Left colon (tissue), 2 donors: ENCODE data around the gene ADAMTS17. TPM values are rescaled to one million over a fixed set of nuclear protein-coding genes. Genes with fewer than 3 reads are reported as not detected.
A peak's percentile ranks its signal among the peaks of the same experiment; 100 is the strongest.

ENCODE experiments used
- ATAC-seq: fragments of 200-7000 bp; cut with Tn5 transposase; one replicate; pipeline ENCODE4 v1.9.1; 2020; ENCODE audit warnings: mild to moderate bottlenecking, moderate library complexity
- DNase-seq, 2 donors: peaks; one replicate each; pipeline ENCODE4 v3.0.0-alpha.2; 2020
- intact Hi-C, 2 donors: fragments of 100-400 bp; cut with DNase I in 1 of 2; cut with micrococcal nuclease in 1 of 2; formaldehyde crosslinking; loops; one replicate each; pipeline versions ENCODE4 v1.11.2 to v1.14.0; 2022; cut with DNase I, micrococcal nuclease
- total RNA-seq, 2 donors: library from RNA; stranded (reverse); fragmentation: NEBNext Ultra II Directional; extraction: Animal tissue kit (Norgen Biotek cat#: 25700); gene quantifications; one replicate each; pipeline ENCODE4 v1.2.1, GENCODE V29; 2021
- donor health status: DM: no; HTN: no; CAD: no.
- donor health status: DM: yes; HTN: yes; CAD: no.

ADAMTS17 gene
- total RNA-seq, 2 donors from 2014 or later, result 5.9 to 7.4 TPM

DNA sequence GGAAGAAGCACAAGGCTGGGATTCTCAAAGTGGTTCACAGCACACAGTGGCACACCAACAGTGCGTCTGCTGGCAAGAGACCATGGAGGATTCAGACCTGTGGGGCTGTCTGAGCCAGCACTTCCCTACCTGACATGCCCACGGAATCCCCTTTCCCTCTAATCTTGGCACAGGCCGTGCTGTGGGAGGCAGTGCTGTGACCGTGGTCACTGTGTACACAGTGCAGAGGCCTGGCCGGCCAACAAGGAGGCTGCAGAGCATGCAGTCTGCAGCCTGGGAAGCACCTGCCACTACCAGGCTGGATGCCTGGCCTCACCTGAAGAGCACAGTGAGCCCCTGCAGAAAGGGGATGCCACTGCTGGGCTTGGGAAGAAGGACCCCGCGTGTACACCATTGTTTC lies 307.6 kb downstream of the ADAMTS17 start:
- intact Hi-C loops, result no loop called here
- DNase-seq (no peak), ATAC-seq (no peak)

DNA sequence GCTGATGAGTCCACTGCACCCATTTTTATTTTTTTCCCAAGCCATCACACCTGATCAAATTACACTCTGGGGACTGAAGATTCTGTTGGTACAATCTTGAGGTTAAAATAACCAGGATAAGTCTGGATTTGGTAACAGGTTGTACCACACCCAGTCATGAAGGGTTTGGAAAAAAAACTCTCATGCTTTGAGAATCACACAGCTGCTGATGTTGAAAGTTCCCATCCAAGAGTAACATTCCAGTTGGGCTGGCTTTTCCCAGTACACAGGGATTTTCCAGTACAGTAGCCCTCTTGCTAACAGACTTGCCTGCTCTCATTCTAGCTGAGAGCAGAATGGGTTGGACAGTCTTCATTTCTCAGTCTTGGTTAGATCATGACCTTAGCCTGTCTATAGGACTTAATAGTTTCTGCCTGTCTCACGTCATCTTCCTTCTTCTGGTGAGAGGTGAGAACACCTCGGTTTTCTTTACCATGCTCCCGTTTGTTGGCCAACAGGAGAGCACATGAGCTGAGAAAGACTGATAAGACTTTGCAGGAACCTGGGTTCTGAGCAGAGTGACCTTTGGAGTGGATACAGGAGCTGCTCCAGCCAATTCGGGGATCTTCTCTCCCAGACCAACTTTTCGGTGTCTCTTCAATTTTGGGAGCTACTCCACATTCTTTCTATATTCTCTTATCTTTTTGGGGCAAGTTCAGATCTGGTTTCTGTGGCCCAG lies 308.5 kb downstream of the ADAMTS17 start:
- no peak for ATAC-seq
- intact Hi-C loops, result no loop called here
- no peak for DNase-seq

DNA sequence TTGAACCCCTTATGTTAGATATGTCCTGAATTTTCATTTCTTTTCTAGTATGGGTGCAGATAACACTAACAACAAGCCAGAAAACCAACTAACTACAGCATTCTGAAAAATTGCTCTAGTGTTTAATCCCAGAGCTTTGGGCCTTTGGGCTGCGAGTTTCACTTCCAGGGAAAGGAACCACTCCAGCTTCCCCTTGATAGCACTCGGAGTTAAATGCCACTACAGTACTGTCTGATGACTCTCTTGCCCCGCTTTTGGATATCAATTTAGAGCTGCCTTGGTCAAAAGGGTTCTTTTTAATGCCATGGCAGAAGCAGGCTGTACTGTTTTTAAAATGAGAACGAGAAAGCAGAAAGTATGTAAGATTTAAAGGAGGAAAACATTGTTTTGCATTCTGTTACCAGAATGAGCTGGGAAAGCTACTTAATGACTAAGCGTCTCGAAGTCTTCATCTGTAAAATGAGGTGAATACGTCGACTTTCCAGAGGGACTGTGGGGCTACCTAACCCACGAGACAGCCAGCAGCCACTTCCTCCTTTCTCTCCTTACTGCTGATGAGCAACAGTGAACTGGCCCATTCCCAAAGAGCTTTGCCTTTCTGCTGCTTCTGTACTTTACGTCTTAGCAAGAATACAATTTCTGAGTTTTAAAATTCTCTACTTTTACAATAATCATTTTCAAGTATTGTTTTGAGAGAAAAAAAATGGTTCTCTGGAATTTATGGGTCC lies 309.3 kb downstream of the ADAMTS17 start:
- intact Hi-C loops, result no loop called here
- no peak for DNase-seq
- no peak for ATAC-seq

DNA sequence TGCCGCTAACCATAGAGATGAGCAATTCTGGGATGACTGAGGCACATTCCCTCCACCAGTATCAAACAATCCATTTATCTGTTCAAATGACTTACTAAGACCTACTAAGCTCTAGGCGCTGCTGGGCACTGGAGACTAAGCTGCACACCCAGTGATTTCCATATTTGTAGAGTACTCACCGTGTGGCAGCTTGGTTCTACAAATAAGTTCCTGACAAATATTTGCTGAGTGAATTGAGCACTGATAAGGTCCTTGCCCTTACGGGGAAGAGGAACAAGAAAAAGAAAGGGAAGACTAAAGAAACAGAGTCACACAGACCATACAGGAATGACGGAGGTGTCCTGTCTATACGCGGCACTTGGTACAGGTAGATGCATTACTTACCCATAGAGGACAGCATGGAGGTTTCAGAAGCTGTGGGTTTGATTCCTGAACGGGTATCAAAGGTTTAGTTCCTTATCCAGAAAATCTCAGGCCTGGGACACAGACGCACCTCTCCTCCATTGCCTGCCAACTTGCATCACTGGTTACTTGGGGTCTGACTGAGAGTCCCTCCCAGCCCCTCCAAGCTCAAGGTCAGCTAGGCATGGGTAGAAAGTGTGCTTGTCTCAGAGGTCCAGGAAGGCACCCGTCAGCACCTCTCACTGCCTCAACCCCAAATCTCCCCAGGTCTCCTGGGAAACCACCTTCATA lies 310.0 kb downstream of the ADAMTS17 start:
- DNase-seq, result no peak
- intact Hi-C loops, result no loop called here
- ATAC-seq, result peak; percentile 29

DNA sequence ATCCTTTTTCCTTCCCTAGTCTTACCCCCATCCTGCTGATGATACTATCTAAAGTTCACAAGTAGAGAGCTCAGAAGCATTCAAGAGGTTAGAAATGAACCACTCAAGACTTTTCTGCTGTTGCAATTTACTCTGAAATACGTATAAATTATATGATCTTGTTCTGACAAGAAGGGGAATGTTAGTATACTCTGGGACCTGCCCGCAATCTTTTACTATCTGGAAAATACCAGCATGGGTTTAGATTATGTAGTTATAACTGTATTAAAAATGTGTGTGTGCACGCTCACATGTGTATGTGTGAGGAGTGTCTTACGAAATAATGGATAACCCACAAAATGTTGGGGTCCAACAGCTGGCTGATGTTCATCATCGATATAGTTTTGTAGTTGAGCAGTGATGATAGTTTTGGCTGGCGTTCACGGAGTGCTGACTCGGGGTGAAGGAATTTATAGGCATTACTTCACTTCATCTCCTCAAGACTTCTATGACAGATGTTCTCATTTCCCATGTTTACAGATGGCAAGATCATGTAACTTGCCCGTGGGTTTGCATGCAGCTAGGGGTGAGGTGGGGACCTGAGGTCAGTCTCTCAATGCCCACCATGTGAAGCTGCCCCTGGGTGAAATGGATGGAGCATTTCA lies 311.1 kb downstream of the ADAMTS17 start:
- ATAC-seq (no peak), DNase-seq (no peak)
- intact Hi-C loops, result no loop called here

DNA sequence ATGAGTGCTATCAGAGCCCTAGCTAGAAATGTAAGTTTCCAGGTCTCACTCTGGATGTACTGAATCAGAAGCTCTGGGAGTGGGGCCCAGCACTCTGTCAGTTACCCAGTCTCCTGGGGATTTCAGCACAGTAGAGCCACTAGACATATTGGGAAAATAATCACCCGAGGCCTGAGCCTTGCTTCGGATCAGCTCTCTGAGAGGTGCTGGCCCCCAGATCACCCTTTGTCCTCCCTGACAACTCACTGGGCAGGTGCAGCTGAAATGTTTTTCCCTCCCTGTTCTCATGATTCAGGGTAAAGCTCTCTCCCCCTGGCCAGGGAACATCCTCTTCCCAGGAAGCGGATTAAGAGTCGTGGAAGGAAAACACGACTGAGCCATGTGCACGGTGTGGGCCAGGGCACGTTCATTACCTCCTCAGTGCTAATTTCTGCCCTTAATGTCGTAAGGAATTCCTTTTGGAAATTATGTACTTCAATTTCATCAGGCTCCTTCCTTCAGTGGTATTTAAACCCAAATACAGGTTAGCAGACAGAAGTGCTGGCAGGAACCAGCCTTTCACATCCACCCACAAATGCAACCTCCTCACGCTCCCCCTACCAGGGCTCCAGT lies 311.8 kb downstream of the ADAMTS17 start:
- intact Hi-C loops, result no loop called here
- DNase-seq, result no peak
- ATAC-seq, result no peak

DNA sequence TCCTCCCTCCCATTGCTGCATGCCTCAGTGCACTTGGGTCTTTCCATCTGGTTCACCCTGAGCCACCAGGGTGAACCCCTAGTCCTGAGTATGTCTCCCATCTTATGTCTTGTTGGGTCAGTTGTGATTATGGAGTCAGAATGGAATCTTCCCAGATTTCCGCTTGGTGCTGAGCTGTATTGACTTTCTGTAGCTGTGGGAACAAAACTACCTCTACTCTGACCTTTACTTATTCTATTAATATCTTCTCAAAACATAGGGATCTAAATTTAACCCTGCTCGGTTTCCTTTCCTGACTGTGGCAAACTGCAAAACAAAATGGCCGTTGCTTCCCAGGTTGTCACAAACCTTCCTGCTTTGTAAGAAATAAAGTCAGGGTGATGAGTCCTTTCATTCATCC lies 312.7 kb downstream of the ADAMTS17 start:
- intact Hi-C loops, result no loop called here
- DNase-seq, result no peak
- ATAC-seq, result no peak

DNA sequence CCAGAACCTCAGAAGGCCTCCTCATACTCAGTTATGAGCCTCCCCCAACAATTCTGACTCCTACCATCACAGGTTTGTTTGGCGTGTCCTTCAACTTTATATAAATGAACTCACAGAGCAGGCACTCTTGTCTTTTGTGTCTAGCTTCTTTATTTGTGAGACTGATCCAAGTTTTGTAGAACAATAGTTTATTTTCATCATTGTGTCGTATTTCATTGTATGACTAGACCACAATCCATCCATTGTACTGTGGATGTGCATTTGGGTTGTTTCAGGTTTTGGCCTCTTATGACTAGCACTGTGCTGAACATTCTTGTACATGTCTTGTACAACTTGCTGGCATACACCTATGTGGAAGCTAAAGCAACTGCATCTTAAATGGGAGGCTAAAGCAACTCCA lies 315.7 kb downstream of the ADAMTS17 start:
- no peak for ATAC-seq
- intact Hi-C loops, result no loop called here
- DNase-seq, result no peak

DNA sequence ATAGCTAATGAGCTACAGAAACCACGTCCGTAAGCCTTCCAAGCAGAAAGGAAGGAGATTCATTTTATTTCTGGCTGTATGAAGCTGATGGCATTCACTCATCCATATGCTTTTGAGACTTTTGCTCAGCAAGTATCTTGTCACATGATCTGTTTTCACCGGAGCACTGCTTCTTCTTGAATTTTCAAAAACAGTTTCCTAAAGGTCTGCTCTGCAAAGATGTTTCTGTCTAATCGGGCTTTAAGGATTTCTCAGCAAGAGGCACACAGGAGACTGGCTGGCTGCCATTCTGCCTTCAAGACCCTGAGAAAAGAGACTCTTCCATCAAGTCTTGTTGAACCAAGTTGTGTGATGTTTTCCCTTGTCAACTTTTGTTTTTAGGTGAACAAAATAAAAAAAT lies 319.0 kb downstream of the ADAMTS17 start:
- intact Hi-C loops, result no loop called here
- no peak for DNase-seq
- ATAC-seq, result no peak

DNA sequence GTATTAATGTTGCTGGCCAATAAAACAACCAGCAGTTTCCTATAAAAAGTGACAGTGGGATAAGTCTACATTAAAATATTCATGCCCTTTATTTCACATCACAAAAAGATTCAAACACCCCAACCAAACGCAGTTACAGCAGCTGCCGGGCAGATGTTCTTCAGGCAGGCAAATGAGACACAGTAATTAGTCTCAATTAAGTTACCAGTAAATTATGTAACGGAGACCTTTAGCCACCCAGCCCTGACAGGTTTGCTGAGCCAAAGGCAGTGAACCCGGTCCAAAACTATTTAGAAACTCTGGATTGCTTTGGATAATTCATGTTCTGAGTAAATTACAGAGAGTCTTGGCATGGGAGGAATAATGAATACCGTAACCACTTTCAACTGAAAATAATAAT lies 319.4 kb downstream of the ADAMTS17 start:
- ATAC-seq, result no peak
- DNase-seq, result no peak
- intact Hi-C loops, result no loop called here

DNA sequence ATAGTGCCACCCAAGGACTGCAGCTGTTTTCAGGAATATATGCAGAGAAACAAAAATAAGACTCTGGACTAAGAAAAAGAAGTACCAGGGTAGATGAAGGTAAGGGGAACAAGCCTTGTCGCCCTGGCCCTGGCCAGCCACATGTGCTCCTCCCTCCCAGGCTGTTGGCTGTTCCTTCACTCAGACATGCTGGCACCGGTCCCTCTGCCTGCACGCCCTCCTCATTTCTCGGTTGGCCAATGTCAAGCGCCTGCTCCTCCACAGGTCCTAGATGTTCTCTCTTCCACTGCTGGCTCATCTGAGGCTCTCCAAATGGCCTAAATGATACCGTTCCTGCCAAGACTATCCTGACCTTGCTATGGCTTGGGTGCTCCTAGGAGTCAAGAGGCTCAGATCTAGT lies 320.1 kb downstream of the ADAMTS17 start:
- no peak for ATAC-seq
- intact Hi-C loops, result no loop called here
- no peak for DNase-seq

DNA sequence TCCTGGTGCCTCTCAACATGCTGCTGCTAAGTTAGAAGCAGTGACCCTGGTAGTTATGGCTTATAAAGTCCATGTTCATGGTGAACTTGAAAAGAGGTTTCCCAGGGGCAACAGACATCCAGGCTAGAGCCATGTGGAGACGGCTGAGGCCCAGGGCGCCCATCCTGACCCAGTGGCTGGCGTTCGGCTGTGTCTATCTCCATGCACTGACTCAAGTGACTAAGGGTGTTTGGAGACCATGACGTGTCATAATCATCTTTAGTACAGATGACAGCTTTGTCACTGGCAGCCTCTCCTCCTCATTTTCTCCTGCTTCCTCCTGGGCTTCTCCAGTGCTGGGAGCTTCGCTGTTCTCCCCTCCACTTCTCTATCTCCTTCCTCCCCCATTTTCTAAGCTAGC lies 321.2 kb downstream of the ADAMTS17 start:
- no peak for DNase-seq
- ATAC-seq, result no peak
- intact Hi-C loops, result no loop called here

DNA sequence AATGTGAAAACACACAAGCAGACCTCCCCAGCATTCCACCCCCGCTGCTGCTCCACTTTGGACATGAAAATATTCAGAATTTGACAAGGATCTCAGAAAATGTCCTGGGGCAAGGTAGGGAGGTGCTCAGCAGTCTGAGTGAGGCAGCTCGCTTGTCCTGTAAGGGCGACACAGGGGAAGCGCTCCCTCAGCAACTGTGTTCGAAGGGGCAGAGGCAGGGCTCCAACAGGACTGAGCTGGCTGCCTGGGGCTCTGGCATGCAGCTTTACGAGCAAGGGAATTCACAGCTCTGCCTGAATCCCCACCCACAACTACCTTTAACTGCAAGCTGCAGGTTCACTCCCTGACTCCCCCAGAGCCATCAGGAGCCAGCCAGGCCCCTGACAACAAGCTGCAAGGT lies 321.6 kb downstream of the ADAMTS17 start:
- ATAC-seq (no peak), DNase-seq (no peak)

DNA sequence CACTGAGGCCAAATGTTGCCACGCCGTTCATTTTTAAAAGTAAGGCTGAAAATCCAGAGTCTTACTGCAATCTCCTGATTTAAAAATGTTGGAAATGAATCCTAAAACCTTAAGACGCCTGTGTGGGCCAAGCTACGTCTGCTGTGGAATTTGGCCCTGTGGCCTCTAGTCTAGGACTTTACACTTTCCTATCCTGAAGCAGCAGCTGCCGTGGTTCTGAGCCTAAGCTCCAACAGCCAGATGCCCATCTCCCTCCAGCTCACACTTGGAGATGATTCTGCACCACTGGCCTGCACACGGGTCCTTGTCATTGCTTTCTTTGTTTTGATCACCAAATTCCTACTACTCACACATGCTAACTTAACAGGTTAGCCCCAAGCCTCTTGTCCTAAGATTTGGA lies 322.2 kb downstream of the ADAMTS17 start:
- DNase-seq (no peak), ATAC-seq (no peak)
- intact Hi-C loops, result no loop called here

More for the DNA sequence above, 321.6 kb downstream of the ADAMTS17 start:
- intact Hi-C loops, result no loop called here

DNA sequence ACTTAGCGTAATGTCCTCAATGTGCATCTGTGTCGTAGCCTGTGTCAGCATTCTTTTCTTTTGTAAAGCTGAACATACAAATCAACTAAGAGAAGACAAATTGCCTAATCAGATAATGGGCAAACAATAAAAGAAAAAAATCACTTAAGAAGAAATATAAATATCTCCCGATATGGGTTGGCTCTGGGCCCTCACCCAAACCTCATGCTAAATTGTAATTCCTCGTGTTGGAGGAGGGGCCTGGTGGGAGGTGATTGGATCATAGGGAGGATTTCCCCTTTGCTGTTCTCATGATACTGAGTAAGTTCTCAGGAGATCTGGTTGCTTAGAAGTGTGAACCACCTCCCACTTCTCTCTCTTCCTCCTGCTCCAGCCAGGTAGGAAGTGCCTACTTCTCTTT lies 323.6 kb downstream of the ADAMTS17 start:
- DNase-seq (no peak), ATAC-seq (no peak)
- intact Hi-C loops, result no loop called here

DNA sequence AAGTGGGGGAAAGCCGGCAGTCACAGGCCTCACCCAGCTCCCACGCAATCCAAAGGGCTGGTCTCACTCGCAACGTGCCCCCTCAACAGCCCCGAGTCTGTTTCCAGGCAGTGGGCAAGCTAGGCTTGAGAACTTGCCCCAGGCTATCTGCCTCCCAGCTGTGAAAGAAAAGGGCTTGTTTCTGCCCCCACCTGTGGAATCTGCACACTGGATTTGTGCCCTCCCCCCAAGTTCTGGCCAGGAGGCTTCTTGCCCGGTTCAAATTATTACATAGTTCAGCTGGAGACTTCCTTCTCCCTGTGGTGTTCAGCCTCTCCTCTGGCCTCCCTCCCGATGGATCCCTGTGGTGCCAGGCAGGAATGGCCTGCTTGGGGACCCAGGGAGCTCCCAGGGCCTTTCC lies 324.6 kb downstream of the ADAMTS17 start:
- DNase-seq (no peak), ATAC-seq (no peak)
- intact Hi-C loops, result no loop called here

DNA sequence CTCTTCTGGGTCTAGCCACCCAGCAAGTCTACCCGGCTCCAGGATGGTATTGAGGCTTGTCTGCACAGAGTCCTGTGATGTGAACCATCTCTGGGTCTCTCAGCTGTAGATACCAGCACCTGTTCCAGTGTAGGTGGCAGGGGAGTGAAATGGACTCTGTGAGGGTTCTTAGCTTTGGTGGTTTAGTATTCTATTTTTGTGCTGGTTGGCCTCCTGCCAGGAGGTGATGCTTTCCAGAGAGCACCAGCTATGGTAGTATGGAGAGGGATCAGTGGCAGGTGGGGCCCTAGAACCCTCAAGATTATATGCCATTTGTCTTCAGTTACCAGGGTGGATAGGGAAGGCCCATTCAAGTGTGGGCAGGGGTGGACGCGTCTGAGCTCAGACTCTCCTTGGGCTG lies 325.1 kb downstream of the ADAMTS17 start:
- DNase-seq (no peak), ATAC-seq (no peak)
- intact Hi-C loops, result no loop called here

DNA sequence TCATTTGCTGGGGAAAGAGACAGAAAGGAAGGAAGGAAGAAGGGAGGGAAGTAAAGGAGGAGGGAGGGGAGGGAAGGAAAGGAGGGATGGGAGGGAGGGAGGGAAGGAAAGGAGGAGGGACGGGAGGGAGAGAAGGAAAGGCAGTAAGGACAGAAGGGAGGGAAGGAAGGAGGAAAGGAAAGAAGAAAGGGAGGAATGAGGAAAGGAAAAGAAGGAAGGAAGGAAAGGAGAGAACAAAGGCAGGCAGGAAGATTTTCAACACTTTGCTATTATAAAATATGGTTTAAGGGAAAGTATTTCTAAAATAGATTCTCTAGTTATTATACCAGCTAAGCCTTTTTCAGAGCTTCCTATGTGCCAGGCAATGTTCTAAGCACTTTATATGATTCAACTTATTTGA lies 330.5 kb downstream of the ADAMTS17 start:
- intact Hi-C loops, result no loop called here
- DNase-seq (no peak), ATAC-seq (no peak)

DNA sequence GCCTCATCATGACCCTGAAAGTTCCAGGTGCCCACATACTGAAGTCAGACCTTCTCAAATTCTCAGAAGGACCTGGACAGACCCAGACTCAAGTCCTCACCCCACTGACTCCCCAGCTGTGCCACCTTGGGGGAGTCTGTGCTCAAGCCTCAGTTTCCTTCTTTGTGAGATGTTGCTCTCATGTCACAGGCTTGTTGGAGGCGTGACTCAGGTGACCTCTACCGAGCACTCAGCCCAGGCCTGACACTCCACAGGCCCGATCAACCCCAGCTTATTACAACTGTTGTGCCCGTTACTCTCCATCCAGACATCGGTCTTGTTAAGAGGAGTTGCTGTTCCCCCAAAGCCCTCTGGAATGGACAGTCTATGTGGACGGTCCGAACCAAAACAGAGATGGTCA lies 332.4 kb downstream of the ADAMTS17 start:
- no peak for ATAC-seq
- intact Hi-C loops, result no loop called here

More for the DNA sequence above, 332.4 kb downstream of the ADAMTS17 start:
- DNase-seq, result no peak
